Kidney glomerular epithelial cell (primary cell): ENCODE data around the gene KLF15.

ENCODE experiments used
- DNase-seq: peaks from one replicate; lab custom pipeline; 2025; lab: John Stamatoyannopoulos, UW

Gene KLF15

DNA sequence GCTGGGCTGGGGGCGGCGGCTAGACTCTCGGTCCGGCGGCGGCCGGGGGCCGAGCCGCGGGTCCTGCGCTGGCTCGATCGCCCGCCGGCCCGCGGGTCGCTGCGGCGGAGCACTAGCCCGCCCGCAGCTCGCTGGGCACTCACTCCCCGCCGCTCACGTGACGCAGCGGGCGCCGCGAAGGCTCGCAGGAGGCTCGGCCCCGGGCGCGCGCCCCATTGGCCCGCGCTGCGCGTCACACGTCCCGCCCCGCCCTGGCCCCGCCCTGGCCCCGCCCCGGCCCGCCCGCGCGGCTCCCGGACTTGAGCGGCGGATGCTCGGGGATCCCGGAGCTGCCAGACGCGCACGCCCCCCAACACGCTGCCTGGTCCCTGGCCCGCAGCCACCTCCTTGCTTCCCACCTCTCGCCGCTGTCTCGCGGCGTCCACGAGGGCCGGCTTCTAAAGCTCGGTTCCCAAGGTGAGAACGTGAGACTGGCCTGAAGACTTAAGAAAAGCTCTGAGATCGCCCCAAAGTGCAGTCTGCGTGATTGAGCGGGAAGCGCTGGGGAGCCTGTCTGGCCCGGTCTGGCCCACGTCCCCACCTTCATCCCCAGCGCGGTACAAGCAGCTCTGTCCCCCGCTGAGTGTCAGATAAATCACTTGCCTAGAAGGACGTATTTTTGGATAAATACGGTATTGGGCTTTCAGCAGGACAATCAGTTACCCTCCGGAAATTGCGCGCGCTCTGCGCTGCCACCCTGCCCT is at the start of gene KLF15:
Gene KLF15, minus strand, starts transcription at position 114 of the 743 bp plus-strand sequence. CDS start 4,486 bp downstream, outside the sequence.
- DNase-seq: peak; percentile 26

DNA sequence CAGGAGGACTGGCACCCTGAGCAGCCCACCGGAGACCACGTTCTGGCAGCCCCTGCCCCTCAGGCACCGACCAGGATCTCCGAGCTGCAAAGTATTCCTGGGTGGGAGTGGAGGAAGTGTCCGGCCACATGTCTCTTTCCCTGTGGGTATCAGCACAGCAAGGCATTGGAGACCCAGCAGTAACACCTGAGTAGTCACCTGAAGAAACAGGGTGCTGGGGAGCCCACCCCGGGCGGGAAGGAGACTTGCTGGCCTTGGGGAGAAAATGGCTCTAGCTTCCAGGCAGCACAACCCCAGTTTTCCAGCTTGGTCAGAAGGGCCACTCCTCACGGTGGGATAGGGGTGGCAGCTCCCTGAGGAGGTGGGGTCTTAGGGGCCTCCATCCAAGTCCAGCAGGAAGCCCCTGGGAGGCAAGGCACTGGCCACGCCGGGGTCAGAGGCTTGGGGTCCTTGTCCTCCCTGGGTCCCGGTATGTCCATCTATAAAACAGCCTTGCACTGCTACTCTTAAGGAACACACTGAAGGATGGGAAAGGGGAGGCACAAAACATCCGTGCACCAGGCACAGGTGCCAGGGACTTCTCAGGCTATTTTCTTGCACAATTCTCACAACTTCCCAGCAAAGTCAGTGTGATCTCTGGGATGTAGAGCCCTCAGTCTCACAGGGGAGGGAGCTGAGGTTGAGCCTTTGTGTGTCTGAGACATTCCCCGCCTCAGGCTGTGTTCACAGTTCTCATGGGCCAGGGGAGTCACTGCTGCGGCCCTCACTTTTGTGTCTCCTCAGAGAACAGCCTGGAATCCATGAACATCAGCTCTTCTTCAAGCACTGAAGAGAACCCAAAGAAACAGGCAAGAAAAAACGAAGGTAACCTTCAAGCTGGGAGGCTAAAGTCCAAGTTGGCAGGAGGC is 49.4 kb upstream of the KLF15 start:
- DNase-seq: no peak

DNA sequence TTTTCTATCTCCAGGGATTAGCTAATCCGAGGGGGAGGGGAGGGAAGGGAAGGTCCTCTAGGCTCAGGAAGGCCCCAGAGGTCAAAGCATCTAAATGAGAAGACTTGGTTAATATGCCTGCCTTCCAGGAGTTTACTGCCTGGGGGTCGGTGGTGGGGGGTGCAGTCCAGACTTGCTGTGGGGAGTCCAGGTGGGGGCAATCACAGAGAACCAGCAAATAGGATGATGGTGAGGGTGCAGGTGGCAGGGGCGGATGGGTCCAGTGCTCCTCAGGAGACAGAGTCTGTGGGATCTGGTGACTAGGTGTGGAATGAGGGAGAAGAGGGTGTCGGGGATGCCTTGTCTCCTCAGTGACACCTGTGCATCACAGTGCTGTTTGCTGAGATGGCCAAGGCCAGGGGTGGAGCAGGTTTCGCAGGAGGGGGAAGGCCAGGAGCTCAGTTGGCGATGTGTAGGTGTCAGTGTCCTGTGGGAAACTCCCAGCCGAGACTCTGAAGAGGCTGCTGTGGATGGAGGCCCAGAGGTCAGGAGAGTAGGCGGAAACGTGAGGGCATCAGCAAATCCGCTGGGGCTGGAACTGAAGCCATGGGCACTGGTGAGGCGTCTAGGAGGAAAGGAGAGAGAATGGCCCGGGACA is 45.6 kb upstream of the KLF15 start:
- no peak for DNase-seq

DNA sequence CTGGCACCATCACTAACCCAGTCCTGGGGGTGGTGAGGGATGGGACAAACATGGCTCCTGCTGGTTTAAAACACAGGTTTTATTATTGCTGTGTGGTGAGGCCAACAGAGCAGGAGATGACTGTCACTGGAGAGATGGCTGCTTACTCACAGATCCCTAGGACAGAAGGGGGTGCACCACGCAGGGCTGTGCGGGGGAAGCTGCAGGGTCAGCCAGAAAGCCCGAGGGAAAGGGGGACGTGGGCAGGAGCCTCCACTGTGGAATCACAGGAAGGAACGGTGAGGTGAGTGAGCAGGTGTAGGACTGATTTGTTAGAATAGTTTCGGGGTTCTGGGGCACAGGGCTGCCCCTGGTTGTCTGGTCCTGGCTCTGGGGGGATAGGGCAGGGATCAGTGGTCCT is 45.0 kb upstream of the KLF15 start:
- DNase-seq: no peak

DNA sequence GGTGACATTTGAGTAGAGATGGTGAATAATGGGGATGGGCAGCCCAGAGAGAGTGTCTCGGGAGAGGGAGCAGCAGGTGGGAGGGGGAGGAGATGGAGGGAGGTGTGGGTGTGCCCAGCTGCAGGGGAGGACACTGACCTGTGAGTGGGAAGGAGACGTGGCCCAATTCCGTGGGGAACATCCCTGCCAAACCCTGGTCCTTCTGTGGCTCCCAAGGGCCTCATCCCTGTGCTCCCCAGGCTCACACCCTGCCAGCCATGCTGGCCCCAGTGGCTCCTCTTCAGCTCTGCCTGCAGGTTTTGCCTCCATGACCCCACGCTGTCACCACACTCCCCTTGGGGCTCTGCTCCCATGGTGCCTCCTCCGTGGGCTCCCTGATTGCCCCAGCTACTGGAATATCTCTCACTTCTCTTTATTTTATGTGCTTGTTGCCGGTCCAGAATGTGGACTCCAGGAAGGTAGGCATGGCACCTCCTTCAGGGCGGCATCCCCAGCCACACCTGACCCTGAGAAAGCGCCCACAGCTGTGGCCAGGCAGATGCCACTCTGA is 44.5 kb upstream of the KLF15 start:
- no peak for DNase-seq

DNA sequence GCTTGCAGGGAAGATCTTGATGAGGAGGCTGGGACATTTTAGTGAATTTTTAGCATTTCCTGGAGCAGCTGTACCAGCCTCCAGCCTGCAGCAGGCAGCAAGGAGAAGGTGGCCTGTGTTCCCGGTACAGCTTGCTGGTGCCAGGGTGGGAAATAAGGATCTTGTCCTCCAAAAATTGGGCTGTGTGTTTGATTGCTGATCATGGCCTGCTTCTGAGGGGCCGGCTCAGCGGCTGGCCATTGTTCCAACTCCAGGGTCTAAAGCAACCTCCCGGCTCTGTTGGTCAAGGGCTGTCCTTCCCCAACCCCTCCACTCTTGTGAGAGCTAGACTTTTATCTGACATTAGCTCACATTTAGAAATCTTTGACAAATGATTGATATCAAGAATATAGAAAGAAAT is 42.5 kb upstream of the KLF15 start:
- no peak for DNase-seq

DNA sequence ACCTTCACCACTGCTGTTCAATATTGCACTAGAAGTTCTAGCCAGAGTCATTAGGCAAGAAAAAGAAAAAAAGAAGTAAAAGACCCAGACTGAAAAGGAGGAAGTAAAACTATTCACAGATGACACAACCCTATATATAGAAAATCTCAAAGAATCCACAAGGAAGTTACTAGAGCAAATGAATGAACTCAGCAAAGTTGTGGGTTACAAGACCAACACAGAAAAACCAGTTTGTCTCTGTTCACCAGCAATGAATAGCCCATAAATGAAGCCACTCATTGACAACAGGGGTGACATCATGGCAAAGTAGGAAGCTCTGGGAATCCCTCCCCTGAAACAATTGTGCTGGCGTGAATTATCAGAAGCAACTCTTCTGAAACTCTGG is 42.1 kb upstream of the KLF15 start:
- DNase-seq: no peak

DNA sequence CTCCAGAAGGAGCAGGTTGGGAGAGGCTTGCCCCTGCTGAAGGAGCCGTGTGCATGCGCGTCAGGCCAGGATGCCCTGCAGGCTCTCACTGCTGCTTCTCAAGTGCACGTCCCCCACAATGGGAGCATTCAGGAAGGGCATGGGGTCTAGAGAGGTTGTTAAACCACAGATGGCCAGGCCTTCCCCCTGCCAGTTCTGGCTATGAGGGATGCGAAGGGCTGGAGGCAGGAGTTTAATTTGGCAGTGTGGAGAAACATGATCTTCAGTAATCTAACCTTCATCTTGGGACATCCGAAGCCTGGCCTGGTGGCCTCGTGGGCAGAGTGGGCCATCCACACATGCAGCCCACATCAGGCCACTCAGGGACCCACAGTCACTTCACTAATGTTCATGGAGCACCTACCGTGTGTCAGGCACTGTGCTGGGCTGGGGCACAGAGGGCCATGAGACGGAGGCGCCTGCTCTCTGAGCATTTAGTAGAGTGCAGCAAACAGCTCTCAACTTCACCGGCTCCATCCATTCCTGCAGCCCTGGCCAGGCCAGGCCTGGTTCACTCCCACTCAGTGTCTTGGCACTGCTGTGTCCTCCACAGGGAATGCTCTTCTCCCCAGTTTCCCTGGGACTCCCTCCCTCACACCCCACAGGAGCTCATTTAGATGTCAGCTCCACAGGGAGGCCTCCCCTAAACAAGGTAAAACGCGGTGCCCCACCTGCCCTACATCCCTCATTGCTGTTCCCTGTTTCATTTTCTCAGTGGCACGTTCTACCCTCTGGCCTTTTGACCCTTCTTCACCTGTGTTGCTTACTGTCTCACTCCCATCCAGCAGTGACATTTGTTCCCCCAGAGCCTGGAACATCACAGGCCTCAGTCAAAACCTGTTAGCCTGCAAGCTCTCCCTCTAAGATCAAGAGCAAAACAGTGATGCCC is 41.5 kb upstream of the KLF15 start:
- DNase-seq: no peak

DNA sequence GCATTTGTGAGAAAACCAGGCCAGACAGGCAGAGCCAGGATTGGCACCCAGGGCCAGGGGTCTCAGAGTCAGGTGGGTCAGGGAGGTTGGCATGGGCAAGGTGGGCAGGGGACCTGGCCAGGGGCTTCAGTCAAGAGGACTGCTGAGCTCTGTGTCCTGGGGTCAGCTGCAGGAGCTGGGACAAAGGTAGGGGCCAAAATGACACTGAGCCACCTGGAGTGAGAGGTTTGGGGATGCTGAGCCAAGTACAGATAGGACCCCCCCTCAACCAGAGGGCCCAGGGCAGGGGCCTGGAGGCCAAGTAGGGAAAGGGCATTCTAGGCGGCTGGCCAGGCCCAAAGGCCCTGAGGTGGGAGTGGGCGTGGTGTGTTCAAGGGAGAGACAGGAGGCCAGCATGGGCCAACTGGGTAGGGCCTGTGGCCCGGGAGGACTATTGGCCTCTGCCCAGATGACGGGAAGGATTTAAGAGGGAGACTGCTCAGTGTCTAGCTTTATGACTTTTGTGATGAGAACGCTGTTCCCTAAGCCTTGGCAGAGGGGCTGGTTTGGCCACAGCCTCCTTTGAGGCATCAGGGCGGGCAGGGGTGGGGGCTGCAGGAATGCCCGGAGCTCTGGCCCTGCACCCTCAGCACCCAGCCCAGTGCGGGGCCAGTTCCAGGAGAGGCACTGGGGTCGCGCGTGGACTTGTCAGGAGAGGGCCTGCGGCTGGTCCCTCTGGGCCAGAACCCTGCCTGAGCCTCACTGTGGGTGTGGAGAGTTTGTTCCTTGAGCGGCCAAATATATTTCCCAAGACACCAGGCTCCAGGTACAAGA is 40.6 kb upstream of the KLF15 start:
- no peak for DNase-seq

DNA sequence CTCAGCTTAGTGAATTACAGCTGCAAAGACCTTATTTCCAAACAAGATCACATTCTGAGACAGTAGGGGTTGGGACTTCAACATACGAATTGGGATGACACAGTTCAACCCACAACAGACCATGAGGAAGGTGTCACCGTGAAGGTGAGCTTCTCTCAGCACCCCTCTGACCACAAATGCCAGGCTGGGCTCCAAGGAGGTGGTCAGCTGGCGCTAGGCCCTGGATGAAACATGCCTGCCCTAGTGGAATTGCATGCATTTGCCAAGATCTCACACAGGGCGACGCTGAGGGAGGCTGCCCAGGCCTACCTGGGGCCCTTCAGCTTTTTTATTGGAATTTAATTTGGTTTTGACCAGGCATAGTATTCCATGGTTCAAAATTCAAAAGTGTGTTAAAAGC is 39.3 kb upstream of the KLF15 start:
- no peak for DNase-seq

DNA sequence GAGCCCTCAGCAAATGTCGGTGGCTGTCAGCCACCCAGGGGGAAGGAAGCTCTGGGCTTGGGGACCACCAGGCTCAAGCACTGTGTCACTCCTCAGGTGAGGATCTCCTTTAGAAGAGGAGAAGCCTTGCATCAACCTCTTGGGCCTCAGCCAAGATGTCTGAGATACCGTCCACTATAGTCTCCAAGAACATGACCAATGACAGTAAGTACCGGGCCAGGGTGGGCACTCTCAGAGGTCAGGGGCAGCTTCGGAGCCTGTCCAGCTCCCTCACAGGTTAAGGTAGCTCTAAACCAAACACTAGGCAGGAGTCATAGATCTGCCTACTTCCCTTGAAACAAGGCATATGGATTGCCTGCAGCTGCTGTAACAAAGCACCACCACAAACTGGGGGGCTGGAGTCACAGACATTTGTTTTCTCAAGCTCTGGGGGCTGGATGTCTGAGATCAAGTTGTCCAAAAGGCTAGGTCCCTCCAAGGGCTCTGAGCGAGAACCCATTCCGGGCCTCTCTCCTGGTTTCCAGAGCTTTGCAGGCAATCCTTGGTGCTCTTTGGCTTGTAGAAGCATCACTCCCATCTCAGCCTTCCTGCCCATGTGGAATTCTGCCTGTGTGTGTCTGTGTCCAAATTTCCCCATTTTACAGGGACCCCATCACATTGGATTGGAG is 38.8 kb upstream of the KLF15 start:
- no peak for DNase-seq

DNA sequence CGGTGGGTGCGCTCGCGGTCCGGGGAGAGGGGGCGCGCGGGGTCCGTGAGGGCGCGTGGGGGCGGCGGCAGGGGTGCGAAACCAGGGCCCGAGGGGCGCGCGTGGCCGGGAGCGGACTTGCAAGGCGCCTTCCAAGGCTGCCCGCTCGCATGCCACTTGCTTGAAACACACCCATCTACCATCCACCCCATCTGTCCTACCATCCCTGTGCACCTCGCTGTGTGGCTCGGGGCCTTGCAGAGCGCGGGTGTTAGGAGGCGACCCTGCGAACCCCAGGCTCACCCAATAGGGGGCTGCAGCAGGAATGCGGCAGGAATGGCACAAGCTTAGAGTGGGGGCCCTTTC is 37.7 kb upstream of the KLF15 start:
- no peak for DNase-seq

DNA sequence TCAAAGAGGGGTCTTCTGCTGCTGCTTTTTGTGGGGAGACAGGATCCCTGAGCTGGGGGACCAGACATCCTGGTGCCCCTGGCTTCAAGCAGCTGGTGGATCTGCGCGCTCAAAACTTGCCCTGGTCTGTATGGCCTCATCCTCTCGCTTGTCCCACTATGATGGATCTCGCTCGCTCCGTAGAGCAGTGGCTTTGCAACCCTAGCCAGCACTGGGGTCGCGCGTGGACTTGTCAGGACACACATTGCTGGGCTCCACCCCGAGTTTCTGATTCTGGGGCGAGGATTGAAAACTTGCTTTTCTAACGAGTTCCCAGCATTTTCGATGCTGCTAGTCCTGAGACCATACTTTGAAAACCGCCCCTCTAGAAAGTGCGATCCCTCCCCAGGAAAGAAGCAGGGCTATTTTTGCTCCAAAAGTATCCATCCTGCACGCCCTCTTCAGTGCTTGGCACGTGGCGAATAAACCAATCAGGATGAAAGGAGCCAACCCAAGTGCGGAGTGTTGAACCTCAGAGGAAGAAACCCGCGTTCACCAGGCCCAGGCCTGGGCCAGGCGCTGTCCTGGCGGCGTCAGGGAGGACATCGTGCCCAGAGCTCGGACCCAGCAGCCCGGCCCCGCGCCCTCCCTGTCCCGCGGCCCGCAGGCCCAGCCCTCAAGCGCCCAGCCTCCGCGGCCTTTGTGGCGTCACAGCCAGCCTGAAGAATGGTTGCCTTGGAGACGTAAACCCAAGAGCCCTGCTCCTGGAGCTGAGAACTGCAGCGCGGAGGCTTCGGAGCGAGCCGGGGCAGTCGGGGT is 37.2 kb upstream of the KLF15 start, which contains the start of gene CFAP100:
Gene CFAP100, plus strand, starts transcription at position 731 of the 798 bp plus-strand sequence. CDS start 1,092 bp downstream, outside the sequence.
- DNase-seq: no peak

DNA sequence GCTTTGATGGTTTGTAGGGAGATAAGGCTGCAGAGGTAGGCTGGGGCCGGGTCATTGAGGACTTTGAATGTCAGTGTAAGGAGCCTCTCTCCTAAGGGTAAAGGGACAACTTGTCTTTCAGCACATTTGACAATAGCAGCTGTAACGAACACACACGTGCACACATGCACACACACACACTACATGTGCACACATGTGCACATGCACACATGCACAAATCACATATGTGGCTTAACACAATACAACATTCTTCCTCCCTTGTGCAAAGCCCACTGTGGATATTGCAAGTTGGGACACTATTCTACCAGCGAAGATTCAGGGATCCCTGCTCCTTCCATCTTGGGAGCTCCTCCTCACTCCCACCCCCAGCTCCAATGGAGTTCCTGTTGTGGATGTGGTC is 36.4 kb upstream of the KLF15 start:
- DNase-seq: no peak

DNA sequence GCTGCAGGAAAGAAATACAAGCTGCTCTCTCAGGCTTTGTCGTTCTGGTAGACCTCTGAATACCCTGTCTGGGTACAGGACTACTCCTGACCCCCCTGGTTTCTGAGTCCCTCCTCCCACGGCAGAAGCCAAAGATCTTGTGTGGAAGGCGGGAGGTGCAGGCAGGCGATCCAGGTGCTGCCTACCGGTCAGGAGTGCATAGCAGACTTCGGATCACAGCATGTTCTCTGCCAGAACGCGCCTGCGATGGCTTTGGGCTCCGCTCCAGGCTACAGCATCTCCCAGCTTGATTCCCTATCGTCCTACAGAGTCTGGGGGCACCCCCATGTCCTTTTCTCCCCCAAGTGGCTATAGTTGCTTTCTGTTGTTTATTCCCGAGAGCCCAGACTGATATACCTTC is 35.0 kb upstream of the KLF15 start:
- DNase-seq: no peak

DNA sequence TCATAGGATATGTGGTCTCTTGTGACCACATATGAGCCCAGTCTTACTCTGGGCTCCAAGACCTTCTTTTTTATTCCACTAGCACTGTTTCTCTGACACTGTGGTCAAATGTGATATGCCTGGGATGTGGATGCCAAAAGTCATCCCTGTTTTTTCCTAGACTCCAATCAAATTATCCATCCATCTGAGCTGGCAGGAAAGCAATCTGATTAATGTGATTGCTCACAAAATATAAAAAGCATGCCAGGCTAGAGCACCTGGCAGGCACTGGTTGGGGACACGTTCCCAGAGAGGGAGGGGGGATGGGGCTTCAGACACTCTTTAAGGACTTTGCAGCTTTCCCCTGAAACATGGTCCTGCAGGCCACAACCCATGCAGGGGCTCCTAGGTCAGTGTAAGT is 34.4 kb upstream of the KLF15 start:
- no peak for DNase-seq

DNA sequence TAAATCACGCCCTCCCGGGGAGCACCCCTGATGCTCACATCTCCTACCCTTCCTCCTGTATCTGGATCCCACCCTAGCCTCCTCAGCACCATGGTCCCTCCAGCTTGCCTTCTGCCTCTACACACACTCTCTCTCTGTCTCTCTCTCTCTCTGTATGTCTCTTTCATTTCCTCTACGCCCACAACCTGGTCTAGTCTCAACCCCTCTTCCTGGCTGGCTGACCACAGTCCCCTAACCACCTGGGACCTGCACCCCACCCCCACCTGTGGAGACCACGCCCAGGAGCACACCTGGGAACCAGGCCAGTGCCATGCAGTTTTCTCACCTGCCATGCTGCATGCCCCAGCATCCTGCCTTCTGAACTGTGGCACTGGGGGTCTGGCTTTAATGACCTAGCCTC is 33.5 kb upstream of the KLF15 start:
- no peak for DNase-seq

DNA sequence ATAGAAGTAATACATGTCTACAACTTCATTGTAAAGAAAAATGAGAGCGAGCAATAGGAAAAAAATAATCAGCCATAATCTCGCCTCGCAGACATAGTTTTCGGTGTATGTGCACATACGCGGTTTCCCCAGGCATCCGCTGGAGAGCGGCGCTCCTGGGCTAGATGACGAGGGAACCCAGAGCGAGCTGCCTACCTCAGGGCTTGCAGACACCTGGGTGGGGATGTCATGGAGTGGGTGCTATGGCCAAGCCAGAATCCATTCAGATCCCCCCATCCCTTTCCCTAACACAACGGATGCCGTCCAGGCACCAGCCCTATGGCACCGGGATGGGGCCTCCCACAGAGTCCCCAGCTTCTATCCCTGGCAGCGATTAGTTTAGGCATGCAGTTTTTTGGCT is 33.0 kb upstream of the KLF15 start:
- no peak for DNase-seq

DNA sequence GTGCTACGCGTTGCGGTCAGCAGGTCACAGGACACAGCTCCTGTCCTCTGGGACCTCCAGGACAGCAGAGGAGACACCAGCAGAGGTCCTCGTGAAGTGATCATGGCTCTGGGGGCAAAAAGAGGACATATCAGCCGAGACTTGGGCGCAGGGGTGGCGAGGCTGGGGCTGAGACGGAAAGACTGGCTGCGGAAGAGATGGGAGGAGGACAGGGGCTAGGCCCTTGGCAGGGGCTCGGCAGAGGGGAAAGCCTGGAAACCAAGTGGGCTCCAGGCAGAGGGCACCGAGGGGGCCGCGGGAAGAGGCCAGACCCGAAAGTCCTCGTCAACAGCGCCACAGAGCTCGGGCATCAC is 32.6 kb upstream of the KLF15 start:
- no peak for DNase-seq
